Suppressor macrophage treated with lipopolysaccharide for 4 hours (primary cell): Measurements from ENCODE around the gene ITGA1.
A peak's percentile ranks its signal among the peaks of the same experiment; 100 is the strongest.
"Not testable (repeated sequence)": the region's sequence is repeated elsewhere in the genome, so short reads cannot be mapped to it uniquely, and the experiment has no call there.

Experiments
- DNase-seq: peaks from one replicate; pipeline ENCODE4 v3.0.0-alpha.2; 2020

Gene ITGA1

DNA sequence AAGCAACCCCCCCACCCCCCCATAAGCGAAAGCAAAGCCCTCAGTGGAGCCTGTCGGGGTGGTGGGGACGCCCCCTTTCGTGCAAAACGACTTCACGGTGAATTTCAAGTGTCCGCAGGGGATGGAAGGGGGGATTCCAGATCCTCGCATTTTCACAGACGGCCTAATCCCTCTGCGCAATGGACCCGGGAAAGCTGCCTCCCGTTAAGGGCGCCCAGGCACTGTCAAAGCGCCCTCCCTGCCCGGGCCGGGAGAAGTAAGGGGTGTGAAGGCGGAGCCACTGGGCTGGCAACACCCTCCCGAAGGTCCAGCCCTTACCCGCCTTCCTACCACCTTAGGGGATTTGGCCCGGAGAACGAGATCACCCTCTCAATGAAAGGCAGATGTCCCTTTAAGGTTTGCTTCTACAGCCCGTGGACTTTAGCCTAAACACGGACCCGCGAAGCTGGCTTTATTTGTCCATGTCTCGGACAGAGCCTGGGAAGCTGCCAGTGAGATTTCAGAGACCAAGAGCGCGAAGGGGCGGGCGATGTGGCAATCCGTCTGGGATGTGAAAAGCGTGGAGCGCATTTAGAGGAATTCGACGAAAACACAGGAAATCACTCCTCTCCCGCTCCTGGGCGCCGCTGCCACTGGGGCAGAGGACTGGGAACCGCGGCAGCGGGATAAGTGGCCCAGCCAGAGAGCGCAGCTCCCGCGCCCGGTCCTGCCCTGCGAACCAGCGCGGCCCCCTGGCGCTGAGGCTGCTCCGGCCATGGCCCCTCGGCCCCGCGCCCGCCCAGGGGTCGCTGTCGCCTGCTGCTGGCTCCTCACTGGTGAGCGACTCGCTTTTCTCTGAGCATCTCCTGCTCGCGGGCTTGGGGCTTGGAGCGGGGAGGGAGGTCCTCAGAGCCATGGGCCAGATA lies at the start of gene ITGA1, which contains the start of gene PELO:
TSS of gene ITGA1 (plus strand) at position 317 of the 905 bp plus-strand sequence. CDS start at position 755, 438 bp downstream.
TSS of gene PELO (plus strand) at position 317 of the 905 bp plus-strand sequence. CDS start 12,479 bp downstream, outside the sequence.
- peak; percentile 55 for DNase-seq

DNA sequence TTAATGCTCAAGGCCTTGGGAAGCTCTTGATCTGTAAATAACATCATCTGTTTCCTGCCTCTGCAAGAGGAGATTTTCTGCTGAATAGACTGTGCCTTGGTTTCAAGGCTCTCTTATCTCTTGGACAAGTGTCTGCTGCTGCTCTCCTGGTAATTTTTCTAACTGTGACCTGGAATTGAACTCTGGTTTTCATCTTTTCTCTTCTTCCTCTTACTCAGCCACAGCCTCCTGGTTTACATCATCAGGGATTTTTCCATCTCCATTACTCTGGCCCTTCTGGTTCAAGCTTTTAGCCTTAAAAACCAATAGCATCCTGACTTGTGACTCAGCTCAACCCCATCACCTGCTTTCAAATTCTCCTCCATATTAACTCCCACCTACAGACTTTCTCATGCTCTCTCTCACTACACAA lies 49.6 kb upstream of the ITGA1 start:
- DNase-seq: peak; percentile 32

DNA sequence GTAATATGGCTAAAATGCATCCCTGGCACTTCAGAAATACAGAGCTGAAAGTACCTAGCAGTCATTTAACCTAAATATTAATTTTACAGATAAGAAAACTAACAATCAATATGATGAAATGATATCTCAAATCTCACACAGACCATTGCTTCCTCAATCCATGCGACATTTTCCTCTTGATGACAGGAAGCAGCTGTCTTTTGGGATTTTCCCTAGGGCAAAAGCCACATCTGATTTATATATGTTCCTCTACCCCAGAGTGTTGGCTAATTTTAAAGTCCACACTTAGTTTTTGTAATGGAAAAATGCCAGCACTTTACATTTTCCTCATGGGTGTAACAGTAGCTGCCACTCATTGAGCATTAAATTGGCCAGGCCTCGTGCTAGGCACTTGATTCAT lies 47.7 kb upstream of the ITGA1 start:
- DNase-seq: peak; percentile 38

DNA sequence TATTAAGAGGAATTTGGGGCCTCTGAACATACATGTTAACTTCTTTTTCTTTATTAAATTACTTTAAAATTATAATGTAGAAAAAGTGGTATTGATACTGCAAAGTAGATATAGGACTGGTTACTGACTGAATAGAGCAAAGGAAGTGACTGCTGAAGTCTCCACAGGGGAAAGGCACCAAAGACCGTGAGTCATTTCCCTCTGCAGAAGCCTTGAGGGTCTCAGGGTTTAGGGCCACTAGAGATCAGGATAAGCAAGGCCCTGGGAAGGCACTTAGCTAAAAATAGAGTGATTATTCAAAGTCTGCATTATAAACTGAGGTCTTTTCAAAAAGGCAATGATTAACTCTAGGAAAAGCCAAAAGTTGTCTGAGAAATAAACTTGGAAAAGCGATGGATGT lies 44.7 kb upstream of the ITGA1 start:
- DNase-seq: no peak

DNA sequence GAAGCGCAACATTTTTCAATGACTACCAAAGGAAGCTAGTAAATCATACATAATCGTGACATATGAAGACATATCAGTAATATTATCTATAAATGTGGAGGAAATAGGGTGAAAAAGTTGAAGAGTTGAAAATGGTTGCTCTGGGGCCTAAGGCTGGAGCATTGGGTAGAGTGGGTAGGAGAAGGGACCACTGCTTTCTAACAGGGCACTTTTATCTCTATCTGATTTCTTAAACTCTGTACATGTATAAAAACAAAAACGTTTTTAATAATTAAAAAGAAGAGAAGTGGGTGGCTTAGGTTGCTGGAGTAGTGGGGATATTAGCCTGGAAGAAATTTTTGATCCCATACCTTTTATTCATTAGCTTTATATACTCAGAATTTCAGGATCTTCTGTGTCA lies 44.2 kb upstream of the ITGA1 start:
- DNase-seq: no peak

DNA sequence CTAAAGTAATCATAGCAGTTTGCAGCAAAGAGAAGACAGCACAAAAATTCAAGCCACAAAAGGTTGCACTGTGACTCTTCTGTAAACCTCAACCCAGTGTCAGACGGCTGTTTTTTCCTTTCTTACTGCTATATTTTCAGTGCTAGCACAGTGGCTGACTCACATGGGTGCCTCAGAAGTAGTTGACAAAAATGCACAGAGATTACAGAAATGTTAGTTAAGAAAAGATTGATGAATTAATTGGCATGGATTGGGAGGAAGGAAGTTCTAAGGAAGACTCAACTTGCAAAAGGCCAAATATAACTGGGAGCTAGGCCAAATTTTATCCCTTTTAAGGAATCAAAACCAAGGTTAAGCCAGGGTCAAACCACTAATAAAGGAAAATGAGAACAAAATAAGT lies 43.7 kb upstream of the ITGA1 start:
- peak; percentile 14 for DNase-seq

DNA sequence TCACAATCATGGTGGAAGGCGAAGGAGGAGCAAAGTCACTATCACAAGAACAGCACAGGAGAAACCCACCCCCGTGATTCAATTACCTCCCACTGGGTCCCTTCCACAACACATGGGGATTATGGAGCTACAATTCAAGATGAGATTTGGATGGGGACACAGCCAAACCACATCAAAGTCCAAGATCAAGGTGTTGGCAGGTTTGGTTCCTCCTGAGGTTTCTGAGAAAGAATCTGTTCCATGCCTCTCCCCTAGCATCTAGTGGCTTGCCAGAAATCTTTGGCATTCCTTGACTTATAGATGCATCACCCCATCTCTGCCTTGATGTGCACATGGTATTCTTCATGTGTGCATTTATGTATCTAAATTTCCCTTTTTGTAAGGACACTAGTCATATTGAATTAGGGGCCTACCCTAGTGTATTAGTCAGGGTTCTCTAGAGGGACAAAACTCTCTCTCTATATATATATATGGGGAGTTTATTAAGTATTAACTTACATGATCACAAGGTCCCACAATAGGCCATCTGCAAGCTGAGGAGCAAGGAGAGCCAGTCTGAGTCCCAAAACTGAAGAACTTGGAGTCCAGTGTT lies 42.8 kb upstream of the ITGA1 start:
- DNase-seq: not testable (repeated sequence)

DNA sequence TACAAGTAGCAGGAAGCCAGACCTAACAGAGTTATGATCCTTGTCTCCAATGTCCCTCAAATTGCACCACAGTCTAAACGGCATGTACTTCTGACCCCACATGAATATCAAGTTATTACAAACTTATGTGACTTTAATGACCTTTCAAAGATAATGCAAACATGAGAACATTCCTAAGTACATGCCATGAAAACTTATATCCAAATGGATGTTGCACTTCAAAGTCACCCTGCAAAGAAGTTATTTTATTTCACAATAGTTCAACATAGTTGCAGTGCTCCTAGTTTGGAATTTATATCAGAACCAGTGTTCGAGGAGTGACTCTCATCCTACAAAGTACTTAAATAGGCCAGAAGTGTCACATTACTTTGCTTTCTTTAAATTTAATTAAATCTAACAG lies 41.2 kb upstream of the ITGA1 start:
- DNase-seq: no peak

DNA sequence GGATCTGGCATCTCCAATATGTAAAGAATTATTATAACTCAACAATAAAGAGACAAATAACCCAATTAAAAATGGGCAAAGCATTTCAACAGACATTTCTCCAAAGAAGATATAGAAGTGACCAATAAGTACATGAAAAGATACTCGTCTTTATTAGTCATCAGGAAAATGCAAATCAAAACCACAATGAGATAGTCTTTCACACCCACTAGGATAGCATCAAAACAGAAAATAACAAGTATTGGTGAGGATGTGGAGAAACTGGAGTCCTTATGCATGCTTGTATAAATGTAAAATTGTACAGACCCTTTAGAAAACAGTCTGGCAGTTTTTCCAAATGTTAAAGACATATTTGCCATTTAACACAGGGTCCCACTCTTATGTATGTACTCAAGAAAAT lies 39.1 kb upstream of the ITGA1 start:
- peak; percentile 29 for DNase-seq

DNA sequence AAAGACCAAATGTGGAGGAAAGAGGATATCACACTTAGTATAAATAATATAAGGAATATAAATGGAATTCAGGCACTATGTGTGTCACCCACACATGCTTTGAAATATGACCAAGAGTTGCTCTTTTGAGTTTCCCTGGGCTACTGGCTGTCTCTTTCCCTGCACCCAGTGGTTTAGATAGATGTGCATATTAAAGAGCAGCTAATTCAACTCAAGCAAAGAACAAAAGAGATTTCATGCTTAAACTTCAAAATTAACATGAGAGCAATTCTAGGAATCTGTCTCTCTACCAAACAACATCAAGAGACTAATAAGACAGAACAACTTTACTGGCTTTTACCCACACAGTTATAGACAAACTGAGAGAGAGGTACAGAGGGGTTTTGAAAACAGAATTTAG lies 38.0 kb upstream of the ITGA1 start:
- DNase-seq: no peak

DNA sequence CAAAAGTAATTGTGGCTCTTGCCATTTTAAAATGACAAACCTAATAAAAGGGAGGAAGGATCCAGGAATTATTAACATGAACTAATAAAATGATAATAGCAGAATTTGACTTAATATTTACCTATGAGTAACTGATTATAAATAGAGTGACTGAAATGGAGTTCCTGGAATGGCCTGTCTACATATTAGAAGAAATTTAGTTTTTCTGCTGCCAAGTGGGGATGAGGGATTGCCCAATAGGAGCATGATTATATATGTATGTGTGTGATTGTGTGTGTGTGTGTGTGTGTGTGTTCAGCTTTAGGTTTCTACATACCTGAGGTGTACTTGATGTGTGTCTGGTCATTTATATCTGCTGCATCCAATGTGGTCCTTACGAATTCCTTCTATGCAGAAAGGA lies 36.6 kb upstream of the ITGA1 start:
- no peak for DNase-seq

DNA sequence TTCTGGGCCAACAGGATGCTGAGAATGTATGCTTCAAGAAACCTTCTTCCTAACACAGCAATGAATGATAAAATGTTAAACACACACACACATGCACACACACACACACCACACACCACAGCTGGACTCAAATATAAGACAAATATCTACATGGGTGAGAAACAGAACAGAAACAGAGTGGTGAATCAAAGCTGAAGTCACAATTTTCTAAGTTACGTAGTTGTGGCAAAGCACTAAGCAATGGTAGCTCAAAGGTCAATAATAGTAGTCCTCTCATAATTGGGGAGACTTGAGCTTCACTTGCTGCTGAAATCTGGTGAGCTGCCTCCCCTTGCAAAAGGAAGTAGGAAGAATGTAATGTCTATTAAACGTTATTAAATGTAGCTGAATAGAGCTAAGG lies 33.7 kb upstream of the ITGA1 start:
- no peak for DNase-seq

DNA sequence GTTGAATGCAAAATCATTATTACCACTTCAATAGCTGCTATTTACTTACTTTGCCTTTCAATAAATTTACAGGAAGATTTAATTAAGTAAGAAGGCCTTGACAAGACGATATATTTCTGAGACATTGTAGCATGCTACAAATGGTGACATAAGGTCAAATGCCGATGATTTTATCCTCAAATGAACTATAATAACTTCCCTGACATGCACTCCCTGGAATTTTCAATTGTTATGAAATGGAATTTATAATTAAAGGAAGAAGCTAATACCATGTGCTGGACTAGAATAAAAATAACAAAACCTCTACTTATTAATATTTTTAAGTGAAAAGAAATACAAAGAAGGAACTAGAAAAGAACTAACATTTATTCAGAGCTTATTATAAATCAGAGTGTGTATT lies 30.2 kb upstream of the ITGA1 start:
- no peak for DNase-seq

DNA sequence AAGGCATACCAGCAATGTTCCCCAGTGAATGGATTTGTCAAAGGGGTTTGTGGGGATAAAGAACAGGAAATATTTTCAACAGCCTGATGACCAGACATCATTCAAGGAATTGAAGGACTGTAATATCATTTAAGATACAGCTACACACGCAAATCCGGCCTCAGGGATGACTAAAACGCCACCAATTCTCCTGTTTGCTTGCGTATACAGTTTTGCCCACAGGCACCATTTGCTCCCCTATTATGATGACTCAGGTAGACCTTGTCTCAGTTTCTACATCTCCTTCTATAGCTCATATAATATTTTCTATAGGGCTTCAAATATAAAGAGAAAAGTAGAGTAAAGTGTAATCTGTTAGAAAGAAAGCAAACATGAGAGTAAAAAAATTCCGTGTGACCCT lies 29.7 kb upstream of the ITGA1 start:
- no peak for DNase-seq

DNA sequence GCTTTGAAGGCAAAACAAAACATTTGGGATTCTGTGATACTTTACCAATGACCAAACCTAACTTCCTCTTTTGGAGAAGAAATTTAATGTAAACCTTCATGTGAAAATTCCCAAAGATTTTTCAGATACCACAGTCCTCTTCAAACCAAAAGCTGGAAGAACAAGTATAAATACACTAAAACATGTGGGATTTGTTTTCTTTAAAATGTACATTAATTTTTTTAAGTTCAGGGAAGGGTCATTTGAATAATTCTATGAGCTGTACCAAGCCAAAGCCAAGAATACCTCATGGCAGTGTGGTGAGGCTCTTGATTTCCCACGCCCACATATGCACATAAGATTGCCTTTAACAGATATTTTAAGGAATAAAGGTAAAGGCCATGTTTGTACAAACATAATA lies 28.4 kb upstream of the ITGA1 start:
- DNase-seq: no peak

DNA sequence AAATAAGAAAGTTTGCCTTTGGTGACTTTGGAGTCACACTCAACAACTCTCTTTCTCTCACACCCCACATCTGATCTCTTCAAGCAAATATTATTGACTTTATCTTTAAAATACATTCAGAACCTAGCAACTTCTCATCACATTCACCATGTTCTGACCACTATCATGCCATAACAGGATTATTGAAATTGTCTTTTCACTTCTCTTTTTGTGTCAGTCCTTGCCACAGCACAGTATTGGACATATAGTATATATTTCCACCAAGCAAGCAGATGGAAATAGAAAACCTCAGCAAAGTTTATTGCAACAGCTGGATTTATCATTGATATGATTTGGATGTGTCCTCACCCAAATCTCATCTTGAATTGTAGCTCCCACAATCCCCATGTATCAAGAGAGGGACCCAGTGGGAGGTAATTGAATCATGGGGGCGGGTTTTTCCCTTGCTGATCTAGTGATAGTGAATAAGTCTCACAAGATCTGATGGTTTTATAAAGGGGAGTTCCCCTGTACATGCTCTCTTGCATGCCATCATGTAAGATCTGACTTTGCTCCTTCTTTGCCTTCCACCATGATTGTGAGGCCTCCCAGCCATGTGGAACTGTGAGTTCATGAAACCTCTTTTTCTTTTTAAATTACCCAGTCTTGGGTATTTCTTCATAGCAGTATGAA lies 26.9 kb upstream of the ITGA1 start:
- peak; percentile 64 for DNase-seq

DNA sequence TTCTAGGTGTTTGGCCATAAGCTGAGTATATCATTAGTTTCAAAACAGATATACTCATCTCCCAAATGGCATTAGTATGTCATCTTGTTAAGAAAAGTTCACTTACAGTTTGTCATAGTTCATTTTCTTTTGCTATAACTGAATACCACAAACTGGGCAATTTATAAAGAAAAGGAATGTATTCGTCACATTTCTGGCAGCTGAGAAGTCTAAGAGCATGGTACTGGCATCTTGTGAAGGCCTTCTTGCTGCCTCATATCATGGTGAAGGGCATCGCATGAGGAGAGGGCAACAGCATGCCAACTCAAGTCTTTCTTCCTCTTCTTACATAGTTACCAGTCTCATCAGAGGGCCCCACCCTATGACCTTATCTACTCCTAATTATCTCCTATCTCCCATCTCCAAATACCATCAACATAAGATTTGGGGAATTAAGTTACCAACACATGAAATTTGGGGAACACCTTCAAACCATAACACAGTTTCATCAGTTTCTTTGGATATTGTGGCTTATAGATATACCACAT lies 20.4 kb upstream of the ITGA1 start:
- no peak for DNase-seq

DNA sequence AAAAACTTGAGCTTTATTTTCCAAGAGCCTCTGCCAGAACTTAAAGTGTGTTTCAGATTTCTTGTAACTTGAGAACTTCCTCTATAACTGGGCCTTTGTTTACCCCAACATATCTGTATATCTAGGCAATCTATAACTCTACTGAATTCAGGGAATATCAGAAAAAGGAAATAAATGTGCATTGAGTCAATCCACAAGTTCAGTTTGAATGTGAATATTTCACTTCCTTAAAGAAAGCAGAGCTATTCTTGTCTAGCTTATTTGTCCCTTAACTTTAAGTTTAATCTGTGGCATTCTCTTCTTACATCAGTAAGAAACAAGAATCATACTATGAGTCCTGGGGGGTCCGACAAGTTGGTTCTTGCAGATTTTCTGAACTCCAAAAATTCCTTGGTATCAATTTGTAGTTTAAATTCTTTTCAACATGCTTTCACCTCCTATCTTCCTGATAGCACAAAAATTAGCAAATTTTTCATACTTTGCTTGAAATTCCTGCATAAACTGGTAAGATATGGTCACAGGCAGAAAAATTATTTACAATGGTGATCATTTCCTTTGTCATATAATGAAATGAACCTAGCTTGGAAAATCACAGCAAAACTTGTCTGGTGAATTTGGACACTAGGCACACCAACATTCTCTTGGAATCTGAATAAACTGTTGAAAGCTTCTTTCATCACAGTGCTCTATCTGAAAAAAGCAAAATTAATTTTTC lies 19.8 kb upstream of the ITGA1 start:
- DNase-seq: peak; percentile 28

DNA sequence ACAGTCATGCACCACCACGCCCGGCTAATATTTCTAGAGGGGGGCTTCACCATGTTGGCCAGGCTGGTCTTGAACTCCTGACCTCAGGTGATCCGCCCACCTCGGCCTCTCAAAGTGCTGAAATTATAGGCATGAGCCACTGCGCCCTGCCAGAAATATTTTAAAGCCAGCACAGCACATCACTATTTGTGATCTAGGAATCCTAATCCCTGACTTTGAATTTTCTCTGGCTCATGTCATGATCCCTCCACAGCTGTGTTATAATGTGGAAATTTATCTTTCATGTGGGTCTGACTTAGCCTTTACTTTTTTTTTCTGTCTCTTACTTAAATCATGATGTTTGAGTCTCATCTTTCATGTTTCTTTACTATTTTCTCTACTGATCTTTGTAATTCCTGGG lies 18.7 kb upstream of the ITGA1 start:
- DNase-seq: no peak

DNA sequence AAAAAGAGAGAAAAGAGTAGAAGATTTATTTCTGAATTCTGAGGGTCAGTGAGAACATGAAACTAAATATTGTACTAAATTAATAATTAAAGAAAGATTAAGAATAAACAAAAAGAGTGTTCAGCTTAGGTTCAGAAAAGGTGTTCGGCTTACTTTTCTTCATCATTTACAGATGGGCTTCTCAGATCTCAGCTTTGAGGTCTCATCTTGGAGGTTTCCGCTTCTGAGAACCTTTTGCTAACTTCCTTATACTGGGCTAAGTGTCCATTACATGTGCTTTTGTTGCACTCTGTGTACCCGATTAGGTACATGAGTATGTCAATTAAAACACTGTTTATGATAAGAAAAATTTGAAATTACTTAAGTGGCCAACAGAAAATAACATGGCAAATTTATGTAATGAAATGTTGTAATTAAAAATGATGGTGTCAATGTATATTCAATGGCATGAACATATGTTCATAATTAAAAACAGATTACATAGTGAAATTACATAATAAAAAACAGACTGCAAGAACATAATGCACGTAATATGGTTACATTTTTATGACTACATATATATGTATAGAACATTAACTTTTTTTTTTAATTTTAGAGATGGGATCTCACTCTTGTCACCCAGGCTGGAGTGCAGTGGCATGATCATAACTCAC lies 17.3 kb upstream of the ITGA1 start:
- DNase-seq: no peak

DNA sequence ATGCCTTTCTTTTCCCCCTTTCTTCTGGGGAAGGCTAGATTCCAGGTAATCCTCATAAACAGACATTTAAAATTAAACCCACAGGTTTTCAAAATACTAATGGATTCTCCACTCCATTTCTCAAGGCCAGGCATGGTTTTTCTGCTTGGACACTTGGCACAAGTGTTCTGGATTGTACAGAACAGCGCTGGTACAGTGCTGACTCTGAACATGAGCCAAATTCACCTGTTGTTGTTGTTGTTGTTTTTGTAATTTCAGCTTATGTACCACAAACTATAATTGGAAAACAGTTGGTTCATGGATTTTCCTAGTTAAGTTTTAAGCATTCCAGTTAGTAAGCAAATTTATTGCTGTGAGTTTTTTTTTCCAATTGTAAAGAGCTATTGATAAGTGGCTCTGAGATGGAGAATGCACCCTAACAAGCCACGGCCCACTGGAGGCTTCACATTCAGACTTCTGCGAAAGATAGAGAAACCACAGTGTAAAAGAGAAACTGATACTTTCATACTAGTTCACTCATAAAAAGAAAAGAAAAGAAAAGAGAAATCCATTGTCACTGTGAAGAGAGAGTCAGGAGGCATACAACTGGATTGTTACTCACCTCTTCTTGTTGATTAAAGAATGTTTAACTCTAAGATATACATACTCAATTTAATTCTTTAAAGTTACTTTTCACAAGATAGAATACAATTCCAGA lies 16.2 kb upstream of the ITGA1 start:
- DNase-seq: peak; percentile 24

DNA sequence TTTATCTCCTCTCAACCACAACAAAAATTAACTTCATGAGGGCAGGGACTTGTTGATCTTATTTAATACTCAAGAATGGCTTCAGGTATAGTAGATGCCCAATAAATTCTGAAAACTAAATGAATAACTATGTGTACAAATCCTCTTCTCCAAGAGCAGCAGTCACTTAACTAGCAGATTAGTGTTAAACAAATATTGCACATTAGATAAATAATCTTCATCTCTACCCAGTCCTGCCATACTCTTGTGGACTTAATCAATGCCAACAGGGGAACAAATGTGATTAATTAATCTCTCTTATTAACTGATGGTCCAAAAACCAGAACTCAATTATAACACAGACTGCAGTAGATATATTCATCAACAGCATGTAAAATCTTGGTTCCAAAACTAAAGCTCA lies 15.0 kb upstream of the ITGA1 start:
- no peak for DNase-seq
